Breast epithelium (tissue), 3 donors: ENCODE results near the gene MIEN1.

Experiments used
- POLR2AphosphoS5 ChIP-seq, 3 donors: sonication (generic); formaldehyde crosslinking; IDR thresholded peaks; one replicate each; pipeline ENCODE4 v1.6.1; 2017; ENCODE audit warnings: antibody characterized with exemption in 3 of 3
- TF ChIP-seq, protein P1 (sequence below), 3 donors: fragments of 450-650 bp; IDR thresholded peaks; one replicate each; pipeline ENCODE4 v1.5.1; 2016 to 2017; ENCODE audit warnings: antibody characterized with exemption in 3 of 3, mild to moderate bottlenecking in 3 of 3, moderate library complexity in 3 of 3

GRCh38 chr17:39763051-39763820 is 32.9 kb upstream of the MIEN1 start:
- TF ChIP-seq POLR2AphosphoS5 (IDR thresholded peaks at IDR 0.05), result no peak
- TF ChIP-seq, protein P1, sequence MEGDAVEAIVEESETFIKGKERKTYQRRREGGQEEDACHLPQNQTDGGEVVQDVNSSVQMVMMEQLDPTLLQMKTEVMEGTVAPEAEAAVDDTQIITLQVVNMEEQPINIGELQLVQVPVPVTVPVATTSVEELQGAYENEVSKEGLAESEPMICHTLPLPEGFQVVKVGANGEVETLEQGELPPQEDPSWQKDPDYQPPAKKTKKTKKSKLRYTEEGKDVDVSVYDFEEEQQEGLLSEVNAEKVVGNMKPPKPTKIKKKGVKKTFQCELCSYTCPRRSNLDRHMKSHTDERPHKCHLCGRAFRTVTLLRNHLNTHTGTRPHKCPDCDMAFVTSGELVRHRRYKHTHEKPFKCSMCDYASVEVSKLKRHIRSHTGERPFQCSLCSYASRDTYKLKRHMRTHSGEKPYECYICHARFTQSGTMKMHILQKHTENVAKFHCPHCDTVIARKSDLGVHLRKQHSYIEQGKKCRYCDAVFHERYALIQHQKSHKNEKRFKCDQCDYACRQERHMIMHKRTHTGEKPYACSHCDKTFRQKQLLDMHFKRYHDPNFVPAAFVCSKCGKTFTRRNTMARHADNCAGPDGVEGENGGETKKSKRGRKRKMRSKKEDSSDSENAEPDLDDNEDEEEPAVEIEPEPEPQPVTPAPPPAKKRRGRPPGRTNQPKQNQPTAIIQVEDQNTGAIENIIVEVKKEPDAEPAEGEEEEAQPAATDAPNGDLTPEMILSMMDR (IDR thresholded peaks at IDR 0.05), result no peak
